T-helper 2 cell treated with Interferon-gamma antibody and Interleukin-4, amounts not matched to agents 5 μg/mL and 100 μg/mL, for 36 hours (primary cell): Measurements from ENCODE around the gene GMPR.

Experiments
- DNase-seq: peaks from one replicate; pipeline ENCODE4 v3.0.0; 2021; ENCODE audit warnings: low spot score
- H3K27ac Mint-ChIP-seq: one replicate; pipeline ENCODE4 v1.8.0; 2021; ENCODE audit warnings: mild to moderate bottlenecking, mixed read lengths
- H3K27me3 Mint-ChIP-seq: one replicate; pipeline ENCODE4 v1.8.0; 2021; ENCODE audit warnings: low read depth, mixed read lengths
- H3K36me3 Mint-ChIP-seq: one replicate; pipeline ENCODE4 v1.8.0; 2021; ENCODE audit warnings: low read depth, mixed read lengths
- H3K4me1 Mint-ChIP-seq: one replicate; pipeline ENCODE4 v1.8.0; 2021; ENCODE audit warnings: low read depth, mixed read lengths
- H3K4me3 Mint-ChIP-seq: one replicate; pipeline ENCODE4 v1.8.0; 2022; ENCODE audit warnings: mild to moderate bottlenecking, moderate library complexity, mixed read lengths
- H3K9me3 Mint-ChIP-seq: one replicate; pipeline ENCODE4 v1.8.0; 2021; ENCODE audit warnings: mixed read lengths

Gene GMPR

DNA sequence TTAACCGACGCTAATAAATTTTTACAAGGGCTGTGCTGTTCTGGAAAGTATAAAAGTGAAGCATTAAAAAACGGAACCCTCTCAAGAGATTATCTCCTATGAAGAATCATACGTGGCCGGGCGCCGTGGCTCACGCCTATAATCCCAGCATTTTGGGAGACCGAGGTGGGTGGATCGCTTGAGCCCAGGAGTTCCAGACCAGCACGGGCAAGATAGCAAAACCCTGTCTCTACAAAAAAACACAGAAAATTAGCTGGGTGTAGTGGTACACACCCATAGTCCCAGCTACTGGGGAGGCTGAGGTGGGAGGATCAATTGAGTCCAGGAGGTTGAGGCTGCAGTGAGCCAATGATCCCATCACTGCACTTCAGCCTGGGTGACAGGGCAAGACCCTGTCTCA, 83.4 kb downstream of the GMPR start:
- H3K9me3 Mint-ChIP-seq, result no peaks in the 10 kb centered on the region
- H3K4me1 Mint-ChIP-seq, result peaks cover 71% of the 10 kb centered on the region
- DNase-seq, result no peak
- H3K36me3 Mint-ChIP-seq, result peaks cover 26% of the 10 kb centered on the region
- H3K27me3 Mint-ChIP-seq, result no peaks in the 10 kb centered on the region
- no peak overlapping the region for H3K4me3 Mint-ChIP-seq
- peak overlapping the region; percentile 91 for H3K27ac Mint-ChIP-seq

GRCh38 chr6:16322666-16323312, 84.4 kb downstream of the GMPR start:
- H3K27ac Mint-ChIP-seq, result peak overlapping the region; percentile 91
- peaks cover 26% of the 10 kb centered on the region for H3K36me3 Mint-ChIP-seq
- H3K9me3 Mint-ChIP-seq, result no peaks in the 10 kb centered on the region
- H3K27me3 Mint-ChIP-seq, result no peaks in the 10 kb centered on the region
- H3K4me1 Mint-ChIP-seq, result peaks cover 67% of the 10 kb centered on the region
- peak overlapping the region; percentile 57 for H3K4me3 Mint-ChIP-seq
- DNase-seq, result peak; percentile 84

DNA sequence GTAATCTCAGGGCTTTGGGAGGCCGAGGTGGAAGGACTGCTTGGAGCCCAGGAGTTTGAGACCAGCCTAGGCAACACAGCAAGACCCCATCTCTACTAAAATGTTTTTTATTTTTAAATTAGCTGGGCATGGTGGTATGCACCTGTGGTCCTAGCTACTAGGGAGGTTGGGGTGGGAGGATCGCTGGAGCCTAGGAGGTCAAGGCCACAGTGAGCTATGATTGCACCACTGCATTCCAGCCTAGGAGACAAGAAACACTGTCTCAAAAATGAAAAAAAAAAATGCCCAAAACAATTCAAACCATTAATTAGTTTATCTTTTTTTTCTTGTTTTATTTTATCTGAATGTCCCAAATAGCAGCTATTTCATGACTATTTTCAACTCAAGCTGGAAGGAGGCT, 85.8 kb downstream of the GMPR start:
- Mint-ChIP-seq H3K27me3 (no peaks in the 10 kb centered on the region), H3K4me3 (no peak overlapping the region), H3K36me3 (peaks cover 30% of the 10 kb centered on the region), H3K4me1 (peaks cover 53% of the 10 kb centered on the region), H3K9me3 (no peaks in the 10 kb centered on the region), H3K27ac (no peak overlapping the region)
- DNase-seq, result no peak

GRCh38 chr6:16324606-16325225, 86.3 kb downstream of the GMPR start:
- H3K27ac Mint-ChIP-seq, result peak overlapping the region; percentile 64
- peaks cover 48% of the 10 kb centered on the region for H3K4me1 Mint-ChIP-seq
- H3K36me3 Mint-ChIP-seq, result peaks cover 30% of the 10 kb centered on the region

GRCh38 chr6:16326531-16326930, 88.1 kb downstream of the GMPR start:
- Mint-ChIP-seq H3K27me3 (no peaks in the 10 kb centered on the region), H3K4me3 (no peak overlapping the region), H3K36me3 (peaks cover 30% of the 10 kb centered on the region), H3K27ac (no peak overlapping the region), H3K9me3 (no peaks in the 10 kb centered on the region), H3K4me1 (peaks cover 31% of the 10 kb centered on the region)
- no peak for DNase-seq

More at GRCh38 chr6:16324606-16325225, 86.3 kb downstream of the GMPR start:
- Mint-ChIP-seq H3K4me3 (no peak overlapping the region), H3K9me3 (no peaks in the 10 kb centered on the region), H3K27me3 (no peaks in the 10 kb centered on the region)
- no peak for DNase-seq

DNA sequence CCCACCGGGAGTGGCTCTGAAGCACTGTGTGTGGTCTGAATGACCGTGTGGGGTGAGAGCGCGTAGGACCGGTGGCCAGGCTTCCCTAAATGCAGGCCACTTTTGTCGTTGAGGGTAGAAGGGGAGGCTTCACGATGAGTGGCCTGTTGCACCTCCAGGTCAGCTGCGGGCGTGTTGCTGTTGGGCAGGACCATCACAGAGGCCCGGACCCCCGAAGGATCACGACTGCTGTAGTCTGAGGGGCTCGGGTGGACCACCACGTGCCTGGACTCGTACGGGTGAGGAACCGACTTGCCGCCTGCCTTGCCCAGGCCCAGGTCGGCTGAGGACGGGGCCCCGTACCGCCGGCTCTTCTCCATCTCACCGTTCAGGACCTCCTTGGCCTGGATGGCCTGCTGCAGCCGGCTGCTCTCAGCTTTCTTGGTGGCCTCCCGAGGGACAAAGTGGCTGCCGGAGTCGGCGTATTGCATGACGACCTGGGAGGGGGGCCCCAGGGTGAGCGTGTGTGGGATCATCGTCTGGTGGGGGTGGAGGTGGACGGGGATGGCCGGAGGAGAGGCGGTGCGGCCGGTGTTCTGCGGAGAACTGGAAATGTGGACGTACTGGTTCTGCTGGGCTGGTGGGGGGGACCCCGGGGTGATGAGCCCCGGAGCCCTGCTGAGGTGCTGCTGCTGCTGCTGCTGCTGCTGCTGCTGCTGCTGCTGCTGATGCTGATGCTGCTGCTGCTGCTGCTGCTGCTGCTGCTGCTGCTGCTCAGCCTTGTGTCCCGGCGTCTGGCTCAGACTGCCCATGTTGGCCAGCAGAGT, 88.8 kb downstream of the GMPR start:
- no peaks in the 10 kb centered on the region for H3K9me3 Mint-ChIP-seq
- no peak overlapping the region for H3K4me3 Mint-ChIP-seq
- H3K36me3 Mint-ChIP-seq, result peaks cover 25% of the 10 kb centered on the region
- H3K27me3 Mint-ChIP-seq, result no peaks in the 10 kb centered on the region
- DNase-seq, result no peak
- H3K4me1 Mint-ChIP-seq, result peaks cover 26% of the 10 kb centered on the region
- H3K27ac Mint-ChIP-seq, result no peak overlapping the region

GRCh38 chr6:16327777-16328325, 89.5 kb downstream of the GMPR start:
- no peak for DNase-seq
- no peak overlapping the region for H3K27ac Mint-ChIP-seq
- peaks cover 22% of the 10 kb centered on the region for H3K36me3 Mint-ChIP-seq
- H3K27me3 Mint-ChIP-seq, result no peaks in the 10 kb centered on the region
- H3K4me1 Mint-ChIP-seq, result peaks cover 22% of the 10 kb centered on the region
- H3K9me3 Mint-ChIP-seq, result no peaks in the 10 kb centered on the region
- no peak overlapping the region for H3K4me3 Mint-ChIP-seq

DNA sequence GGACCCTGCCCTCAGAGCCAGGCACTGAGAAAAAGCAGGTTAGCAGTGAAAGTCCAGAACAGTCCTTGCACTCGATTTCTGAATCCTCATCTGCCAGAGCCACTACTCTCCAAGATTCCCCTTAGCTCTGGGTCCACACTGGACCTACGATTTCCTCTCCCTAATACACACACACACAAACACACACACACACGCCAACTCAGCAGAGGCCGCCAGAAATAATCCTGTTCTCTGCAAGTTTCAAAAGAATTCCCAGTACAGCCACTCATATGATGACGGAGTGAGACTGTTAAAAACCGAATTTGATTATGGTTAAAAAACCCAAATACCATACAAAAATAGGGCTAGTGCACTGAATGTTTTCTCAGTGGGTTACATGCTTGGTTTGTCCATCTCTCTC, 90.8 kb downstream of the GMPR start:
- Mint-ChIP-seq H3K9me3 (no peaks in the 10 kb centered on the region), H3K27me3 (no peaks in the 10 kb centered on the region), H3K4me3 (no peak overlapping the region), H3K4me1 (peaks cover 17% of the 10 kb centered on the region), H3K27ac (no peak overlapping the region), H3K36me3 (peaks cover 22% of the 10 kb centered on the region)
- no peak for DNase-seq

DNA sequence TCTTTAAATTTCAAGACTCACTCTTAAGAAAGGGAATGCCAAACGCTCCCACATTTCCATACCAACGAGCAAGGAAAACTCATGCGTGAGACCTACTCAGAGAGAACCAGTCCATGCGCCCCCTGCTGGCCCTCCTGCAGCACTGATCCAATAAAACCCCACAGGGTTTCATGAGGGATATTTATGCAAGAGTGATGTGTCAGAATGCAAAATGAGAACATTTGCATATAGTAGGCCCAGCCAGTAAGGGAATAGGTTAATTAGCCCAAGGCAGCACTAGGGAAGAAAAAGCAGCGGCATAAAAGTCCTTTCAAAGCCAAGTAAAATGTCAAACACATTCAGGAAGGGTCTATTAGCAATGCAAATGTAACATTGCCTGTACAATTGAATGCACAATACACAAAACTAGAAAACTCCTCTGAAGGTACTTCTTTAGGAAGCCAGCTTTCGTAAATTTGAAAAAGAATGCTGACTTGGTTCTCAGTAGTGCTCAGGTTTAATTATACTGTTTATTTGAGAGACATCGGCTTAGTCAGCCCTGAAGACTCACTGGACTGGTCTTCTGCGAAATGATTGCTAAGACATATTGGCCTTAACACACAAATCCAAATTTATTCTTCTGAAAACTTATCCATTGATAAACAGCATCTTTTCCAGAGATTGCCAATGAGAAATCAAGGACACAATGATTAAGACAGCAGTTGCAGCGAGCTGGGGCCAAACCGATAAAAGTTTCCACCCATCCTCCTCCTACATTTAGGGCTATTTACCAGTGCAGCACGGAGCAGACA, 93.2 kb downstream of the GMPR start:
- Mint-ChIP-seq H3K4me1 (peaks cover 6% of the 10 kb centered on the region), H3K27me3 (no peaks in the 10 kb centered on the region), H3K4me3 (no peak overlapping the region), H3K27ac (no peak overlapping the region), H3K9me3 (no peaks in the 10 kb centered on the region), H3K36me3 (peaks cover 11% of the 10 kb centered on the region)
- peak; percentile 54 for DNase-seq

DNA sequence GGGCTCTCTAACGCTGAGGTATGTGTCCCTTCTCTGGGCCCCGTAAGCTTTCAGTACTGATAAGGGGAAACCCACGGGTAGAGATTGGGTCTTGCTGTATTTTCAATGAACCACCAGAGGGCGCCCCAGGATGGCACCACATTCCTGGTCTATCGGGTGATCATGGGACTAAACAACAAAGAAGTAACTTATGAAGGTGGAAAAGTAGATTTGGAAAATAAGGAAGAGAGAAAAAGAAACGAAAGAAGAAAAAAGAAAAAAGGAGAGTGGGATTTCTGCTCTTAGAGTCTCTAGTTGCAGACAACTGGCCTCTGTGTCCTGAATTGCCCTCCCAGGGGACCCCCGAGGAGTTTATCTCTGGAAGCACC, 93.8 kb downstream of the GMPR start:
- Mint-ChIP-seq H3K4me3 (no peak overlapping the region), H3K9me3 (no peaks in the 10 kb centered on the region), H3K27ac (no peak overlapping the region), H3K4me1 (peaks cover 6% of the 10 kb centered on the region), H3K36me3 (peaks cover 7% of the 10 kb centered on the region), H3K27me3 (no peaks in the 10 kb centered on the region)
- DNase-seq, result peak; percentile 81

DNA sequence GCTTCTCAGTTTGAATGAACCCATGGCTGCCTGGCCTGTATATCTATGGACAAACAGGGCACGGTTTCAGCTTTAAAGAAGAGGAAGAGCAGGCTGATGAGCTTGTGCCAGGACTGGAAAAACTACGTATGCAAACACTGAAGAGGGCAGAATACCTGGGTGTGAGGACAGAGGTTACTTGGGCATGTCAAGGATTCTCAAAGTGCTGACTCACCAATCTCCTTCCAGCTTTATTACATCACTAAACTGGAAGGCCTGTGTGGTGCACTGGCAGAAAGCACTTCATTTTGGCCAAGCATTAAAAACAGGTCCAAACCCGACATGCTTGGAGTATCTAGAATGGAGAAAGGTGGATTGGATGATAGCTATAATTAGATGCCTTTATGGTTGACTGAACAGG, 95.2 kb downstream of the GMPR start:
- H3K9me3 Mint-ChIP-seq, result no peaks in the 10 kb centered on the region
- peaks cover 8% of the 10 kb centered on the region for H3K4me1 Mint-ChIP-seq
- H3K36me3 Mint-ChIP-seq, result peaks cover 3% of the 10 kb centered on the region
- no peaks in the 10 kb centered on the region for H3K27me3 Mint-ChIP-seq
- H3K4me3 Mint-ChIP-seq, result no peak overlapping the region
- DNase-seq, result no peak
- no peak overlapping the region for H3K27ac Mint-ChIP-seq

DNA sequence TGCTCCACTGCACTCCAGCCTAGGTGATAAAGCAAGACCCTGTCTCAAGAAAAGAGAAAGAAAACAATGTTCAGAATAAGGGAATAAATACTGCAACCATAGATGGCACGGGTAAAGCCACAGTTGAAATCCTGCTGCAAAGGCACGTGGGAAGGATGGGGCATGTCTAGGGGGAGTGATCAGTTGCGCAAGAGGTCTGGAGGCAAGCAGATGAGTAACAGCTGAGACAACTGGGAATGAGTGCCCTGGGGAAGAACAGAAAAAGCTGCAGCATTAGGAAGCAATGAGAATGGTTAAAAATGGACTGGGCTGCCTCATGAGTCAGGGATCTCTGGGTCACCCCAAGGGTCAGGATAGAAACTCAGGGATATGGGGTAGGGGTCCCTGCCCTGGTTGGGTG, 96.3 kb downstream of the GMPR start:
- H3K27me3 Mint-ChIP-seq, result no peaks in the 10 kb centered on the region
- DNase-seq, result no peak

DNA sequence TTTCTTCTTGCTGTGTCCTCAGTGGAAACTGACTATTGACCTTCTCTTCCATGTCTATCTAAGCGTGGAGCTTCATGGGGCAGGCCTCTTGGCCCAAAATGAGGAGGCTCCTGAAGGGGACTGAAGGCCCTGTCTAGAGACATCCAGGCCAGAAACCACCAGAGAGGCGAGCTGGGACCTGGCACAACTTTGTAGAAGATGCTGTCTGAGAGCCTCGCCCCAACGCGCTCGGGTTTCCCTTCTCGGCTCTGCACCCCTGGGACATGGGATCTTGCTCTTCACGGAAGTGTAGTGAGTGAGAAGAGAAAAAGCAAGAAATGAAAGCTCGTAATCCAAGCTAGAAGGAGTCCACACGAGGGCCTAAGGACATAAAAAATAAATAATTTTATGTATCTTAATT, 96.8 kb downstream of the GMPR start:
- H3K27me3 Mint-ChIP-seq, result no peaks in the 10 kb centered on the region
- H3K36me3 Mint-ChIP-seq, result peaks cover 3% of the 10 kb centered on the region
- DNase-seq, result no peak
- no peak overlapping the region for H3K27ac Mint-ChIP-seq
- H3K4me1 Mint-ChIP-seq, result peaks cover 10% of the 10 kb centered on the region
- H3K9me3 Mint-ChIP-seq, result no peaks in the 10 kb centered on the region
- no peak overlapping the region for H3K4me3 Mint-ChIP-seq

More for the DNA sequence above, 96.3 kb downstream of the GMPR start:
- Mint-ChIP-seq H3K9me3 (no peaks in the 10 kb centered on the region), H3K36me3 (peaks cover 3% of the 10 kb centered on the region), H3K27ac (no peak overlapping the region), H3K4me3 (no peak overlapping the region), H3K4me1 (peaks cover 10% of the 10 kb centered on the region)
